Measurements from ENCODE around the gene SLC22A23.

The SLC22A23 gene

DNA sequence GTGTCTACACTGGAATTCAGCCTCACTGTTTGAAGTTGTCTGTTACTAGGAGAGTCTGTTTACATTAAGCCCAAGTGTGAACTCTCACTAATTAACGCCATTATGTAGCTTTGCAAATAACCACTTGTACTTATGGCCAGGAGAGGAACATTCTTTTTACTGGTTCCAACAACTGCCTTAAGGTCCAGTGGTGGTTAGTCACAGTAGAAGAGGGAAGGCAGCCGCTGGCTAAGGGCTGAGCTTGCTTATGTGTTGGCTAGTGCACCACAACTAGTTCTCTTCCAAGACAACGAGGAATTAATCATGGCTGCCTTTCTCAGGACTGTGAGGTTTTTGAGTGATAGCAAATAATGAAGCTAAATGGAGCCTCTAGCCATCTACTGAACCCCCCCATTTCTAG lies 14.9 kb upstream of the SLC22A23 start:
- DNase-seq: no peak

DNA sequence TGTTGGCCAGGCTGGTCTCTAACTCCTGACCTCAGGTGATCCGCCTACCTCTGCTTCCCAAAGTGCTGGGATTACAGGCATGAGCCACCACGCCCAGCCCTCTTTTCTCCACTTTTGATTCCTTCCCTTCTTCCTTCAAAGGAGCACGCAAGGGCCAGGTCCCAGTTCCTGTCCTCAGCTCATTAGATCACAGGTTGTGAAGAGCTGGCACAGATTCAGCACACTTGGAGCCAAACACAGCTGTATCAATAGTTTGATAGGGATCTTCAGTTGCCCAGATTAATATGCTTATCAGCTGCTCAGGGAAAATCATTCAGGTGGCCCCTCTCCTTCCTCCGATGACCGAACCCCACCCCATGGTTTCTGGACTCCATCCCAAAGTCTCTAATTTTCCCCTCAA lies 14.4 kb upstream of the SLC22A23 start:
- DNase-seq: no peak

DNA sequence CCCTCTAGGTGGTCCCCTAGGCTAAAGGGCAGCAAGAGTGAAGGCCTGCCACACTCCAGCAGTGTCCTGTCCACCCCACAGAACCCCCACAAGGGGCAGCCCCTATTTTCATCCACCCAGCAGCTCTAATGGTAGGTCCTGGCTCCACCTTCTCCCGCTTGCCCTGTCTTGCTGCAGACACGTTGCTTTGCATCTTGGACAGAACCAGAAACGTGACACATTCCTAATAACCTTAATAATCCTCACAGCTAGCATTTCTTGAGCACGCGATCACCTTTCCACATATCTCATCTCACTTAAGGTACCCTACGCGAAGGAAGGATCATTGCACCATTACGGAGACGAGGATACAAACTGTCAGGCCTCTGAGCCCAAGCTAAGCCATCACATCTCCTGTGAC lies 11.7 kb upstream of the SLC22A23 start:
- DNase-seq: no peak

DNA sequence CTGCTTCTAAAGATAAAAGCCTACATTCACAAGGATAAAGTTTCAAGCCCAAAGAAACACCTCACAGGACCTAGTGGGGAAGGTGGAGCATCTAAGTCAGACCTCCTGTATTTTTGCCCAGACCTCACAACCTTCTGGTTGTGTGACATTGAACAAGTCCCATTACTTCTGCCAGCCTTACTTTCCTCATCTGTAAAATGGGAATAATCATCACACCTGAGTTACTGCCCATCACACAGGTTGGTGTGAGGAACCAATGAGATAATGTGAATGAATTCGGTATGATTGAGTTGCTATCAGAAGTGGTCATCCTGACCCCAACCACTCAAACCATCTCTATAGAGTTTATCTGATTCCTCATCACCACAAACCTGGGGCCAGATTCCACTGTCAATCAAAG lies 11.1 kb upstream of the SLC22A23 start:
- no peak for DNase-seq

GRCh38 chr6:3466488-3467219 lies 9.8 kb upstream of the SLC22A23 start:
- no peak for DNase-seq

DNA sequence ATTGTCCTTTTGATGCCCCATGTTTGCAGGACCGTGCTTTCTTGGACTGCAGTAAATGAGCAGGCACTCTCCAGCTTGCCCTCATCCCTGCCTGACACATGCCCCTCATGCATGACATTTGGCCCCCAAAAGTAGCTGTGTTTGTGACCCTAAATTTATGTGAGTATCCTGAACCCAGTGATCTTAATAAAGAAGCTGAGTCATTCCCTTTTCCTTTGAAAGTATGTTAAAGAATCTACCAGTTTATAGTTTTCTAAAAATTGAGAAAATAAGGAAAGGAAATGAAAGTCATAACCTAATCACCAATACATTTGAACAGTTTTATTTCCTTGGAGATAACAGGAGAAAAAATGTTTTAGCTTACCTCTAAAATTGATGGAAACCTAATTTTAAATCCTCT lies 3.4 kb upstream of the SLC22A23 start:
- DNase-seq: no peak

DNA sequence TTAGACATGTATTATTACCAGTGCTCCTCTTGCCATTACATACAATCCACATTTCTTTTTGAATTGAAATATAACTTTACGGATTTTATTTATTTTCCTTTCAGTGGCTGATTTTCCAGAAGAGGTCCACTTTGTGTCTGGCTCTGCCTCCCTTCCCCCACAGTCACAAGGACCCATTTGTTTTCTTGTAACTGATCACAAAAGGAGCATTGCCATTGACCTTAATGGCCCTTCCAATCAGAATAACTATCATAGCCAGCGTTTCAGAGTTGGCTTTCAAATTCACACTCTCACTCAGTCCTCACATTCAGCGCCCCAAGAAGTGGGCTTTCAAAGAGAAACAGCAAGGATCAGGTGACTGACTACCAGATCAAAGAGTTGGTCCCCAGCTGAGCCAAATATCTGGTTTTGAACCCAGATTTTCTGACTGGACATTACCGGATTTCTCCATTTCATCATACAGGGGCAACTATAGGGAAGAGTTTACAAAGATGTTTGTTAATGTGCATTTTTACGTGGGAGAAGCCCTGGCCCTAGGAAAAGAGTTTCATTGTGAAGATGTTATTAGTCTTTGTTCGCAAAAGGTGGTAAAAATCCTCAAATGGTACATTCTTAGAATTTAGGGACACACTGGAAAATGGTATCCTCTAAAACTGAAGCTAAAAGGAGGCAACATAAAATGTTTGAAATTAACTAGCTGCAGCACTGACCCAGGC lies 2.0 kb upstream of the SLC22A23 start:
- DNase-seq: peak; percentile 18

GRCh38 chr6:3457710-3458602 lies 1.1 kb upstream of the SLC22A23 start:
- DNase-seq: peak; percentile 77

- peak; percentile 16 for DNase-seq
Observed at GRCh38 chr6:3456395-3456897, 404 bp downstream of the SLC22A23 start.

DNA sequence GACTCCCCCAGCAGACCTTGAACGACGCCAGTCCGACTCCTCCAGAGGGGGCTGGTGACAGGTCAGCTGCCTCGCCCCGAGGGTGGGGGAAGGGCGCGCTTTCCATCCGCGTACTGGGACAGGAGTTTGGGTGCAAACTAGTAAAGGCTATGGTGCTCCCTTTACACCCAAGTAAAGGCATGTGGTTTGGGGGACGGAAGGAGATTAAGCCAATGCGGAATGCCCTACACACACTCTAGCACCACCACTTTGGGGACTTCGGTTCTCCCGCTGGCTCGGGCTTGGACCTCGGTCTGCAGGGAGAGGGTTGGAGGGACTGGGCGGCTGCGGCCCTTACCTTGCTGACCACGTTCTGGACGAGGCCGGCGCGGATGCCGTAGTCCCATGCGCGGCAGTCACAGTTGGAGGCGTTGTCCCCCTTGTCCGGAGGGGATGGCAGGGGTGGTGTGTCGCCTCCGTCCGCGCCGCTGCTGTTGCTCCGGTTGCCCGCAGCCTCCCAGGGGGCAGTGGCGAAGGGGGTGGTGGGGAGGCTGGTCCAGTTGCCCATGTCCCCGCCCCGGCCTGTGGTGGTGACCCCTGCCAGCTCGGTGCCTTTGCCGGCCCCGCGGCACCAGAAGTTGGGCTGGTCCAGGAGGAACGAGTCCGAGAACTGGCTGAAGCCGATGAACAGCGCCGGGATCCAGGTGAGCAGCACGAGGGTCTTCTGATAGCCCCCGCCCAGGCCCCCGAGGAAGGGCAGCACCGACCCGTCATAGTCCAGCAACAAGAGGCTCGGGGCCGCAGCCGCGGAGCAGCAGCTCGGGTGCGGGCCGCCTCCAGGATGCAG lies 1.1 kb downstream of the SLC22A23 start:
- peak; percentile 68 for DNase-seq

DNA sequence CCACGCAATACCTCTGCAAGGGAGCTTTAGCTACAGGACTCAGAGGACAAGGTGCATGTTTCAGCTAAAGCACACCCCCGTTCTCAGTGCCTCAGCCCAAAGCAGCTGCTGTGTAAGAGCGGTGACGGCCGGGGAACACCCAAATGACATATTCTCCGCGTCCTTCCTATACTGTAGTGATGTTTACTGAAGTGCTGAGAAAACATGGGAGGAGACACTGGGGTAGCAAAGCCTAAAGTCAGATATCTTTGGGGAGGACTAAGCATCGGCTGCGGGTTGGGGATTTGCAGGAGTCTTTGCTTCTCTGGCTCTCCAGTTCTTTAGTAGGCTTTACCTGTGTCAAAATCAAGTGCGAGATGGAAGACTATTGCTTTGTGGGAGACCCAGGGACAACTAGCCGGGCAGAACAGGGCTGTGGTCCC lies 1.7 kb downstream of the SLC22A23 start:
- DNase-seq: peak; percentile 47

DNA sequence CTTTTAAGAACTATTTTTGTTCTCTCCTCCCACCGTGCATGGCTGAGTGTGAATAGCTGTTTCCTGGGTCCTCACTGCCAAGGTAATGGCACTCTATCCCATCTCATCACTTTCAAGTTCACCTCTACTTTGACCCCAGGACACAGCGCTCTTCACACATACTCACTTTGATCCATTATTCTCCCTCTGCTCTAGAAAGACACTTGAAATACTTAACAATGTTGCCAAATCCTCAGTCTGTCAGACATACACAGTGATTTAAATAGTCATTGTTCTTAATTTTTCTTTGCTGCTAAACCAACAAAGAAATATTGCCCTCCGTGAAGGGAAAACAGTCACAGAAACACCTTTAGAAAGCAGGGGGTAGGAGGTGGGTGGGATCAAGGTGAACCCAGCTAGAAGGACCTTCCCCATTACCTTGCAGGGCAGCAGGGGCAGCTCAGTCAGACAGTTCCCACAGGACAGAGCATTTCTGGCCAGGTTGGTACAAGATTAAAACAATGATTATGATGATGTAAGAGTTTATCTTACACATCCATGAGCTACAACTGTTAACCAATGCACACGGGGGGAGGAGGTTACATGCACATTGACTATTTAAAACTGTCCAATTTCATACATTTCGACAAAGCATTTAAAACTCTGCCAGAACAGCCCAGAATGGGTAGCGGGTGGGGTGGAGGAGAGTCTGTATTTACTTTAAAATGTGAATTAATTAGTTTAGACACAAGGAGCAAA lies 2.4 kb downstream of the SLC22A23 start:
- DNase-seq: no peak

DNA sequence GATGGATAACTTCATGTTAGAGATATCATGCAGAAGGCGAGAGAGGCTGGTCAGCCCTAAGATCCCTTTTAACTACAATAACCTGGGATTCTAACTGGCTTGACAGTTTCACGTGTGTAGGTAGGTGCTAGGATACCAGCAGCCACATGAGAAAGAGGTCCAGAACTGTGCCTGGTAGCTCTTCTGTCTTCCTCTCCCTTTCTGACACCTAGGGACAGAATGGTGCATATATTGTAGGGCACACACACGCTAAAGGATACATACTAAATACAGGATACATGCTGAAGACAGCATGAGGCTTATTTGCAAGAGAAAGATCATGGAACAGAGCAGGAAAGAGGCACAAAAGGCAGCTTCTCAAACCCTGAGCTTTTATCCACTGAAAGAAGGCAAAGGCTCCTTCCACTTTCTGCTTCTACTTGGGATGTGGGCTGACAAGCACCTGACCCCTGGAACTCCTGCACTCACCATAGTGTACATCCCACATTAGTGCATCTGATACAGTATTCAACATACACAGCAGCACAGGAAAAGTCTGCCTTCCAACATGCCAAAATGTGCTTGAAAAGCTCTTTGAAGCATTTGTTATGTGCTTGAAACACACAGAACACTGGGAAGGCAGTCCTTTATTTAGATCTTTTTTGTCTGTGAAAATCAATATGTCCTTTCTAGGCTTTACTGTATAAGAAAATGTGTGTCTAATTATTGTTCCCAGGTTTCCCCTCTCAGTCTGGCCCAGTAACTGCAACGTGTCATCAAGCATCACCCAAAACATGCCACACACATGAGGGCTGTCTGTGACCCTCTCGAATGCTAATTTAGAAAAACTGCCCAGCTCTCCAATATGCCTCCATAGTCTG lies 3.2 kb downstream of the SLC22A23 start:
- DNase-seq: no peak

DNA sequence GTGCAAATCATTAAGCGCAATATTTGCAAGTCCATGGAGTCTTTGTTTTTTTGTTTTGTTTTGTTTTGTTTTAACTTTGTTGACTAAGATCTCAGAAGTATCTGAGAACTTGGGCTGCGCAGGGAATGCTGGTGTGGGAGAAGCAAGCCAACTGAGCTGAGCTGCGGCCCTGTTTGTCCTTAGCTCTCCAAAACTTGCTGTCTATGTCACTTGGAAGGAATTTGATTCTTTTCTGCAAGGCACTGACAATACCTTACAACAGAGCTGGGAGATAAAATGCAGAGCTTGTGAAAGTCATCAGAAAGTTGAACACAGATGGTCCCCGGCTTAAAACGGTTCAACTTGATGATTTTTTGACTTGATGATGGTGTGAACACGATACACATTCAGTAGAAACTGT lies 5.4 kb downstream of the SLC22A23 start:
- no peak for DNase-seq

GRCh38 chr6:3450888-3451287 lies 6.0 kb downstream of the SLC22A23 start:
- no peak for DNase-seq

- no peak for DNase-seq
Observed at GRCh38 chr6:3449750-3450305, 7.0 kb downstream of the SLC22A23 start.

- DNase-seq: no peak
Observed at GRCh38 chr6:3449321-3449720, 7.5 kb downstream of the SLC22A23 start.

DNA sequence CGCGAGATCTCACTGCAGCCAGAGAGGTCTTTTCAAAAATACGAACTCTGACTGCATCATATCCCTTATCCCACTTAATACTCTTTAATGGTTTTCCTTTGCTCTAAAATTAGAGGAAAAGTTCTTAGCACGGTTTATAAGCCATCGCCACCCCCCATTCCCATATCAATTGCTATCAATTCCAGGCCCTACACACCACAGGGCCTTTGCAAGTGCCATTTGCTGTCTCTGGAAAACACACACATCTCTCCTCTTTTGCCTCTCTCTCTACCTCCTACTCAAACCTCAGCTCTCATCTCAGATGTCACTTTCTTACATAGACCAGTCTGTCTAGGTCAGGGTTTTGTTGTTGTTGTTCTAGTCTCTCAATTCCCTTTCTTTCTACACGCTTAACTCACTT lies 9.8 kb downstream of the SLC22A23 start:
- no peak for DNase-seq

GRCh38 chr6:3446184-3446583 lies 10.7 kb downstream of the SLC22A23 start:
- no peak for DNase-seq

Data from eye (tissue), 1 donor.